GM10266 (cell line): ENCODE results near the gene RAPGEF3.

Experiments used
- DNase-seq: peaks from one replicate; pipeline ENCODE4 v3.0.0; 2012; ENCODE audit errors: extremely low spot score
- CTCF ChIP-seq: IDR thresholded peaks from 2 replicates; pipeline ENCODE4 v1.5.1; 2012; ENCODE audit warnings: mild to moderate bottlenecking, low read depth; ENCODE audit not compliant: control insufficient read depth, insufficient read depth; ENCODE audit errors: missing control alignments

The RAPGEF3 gene

GRCh38 chr12:47758834-47759690, at the start of gene RAPGEF3:
Gene RAPGEF3, minus strand, starts transcription at chr12:47758880. Its CDS starts 324 bp downstream, at chr12:47758556.
- peak; percentile 60 for TF ChIP-seq CTCF
- DNase-seq: peak; percentile 84

GRCh38 chr12:47808050-47808449, 49.4 kb upstream of the RAPGEF3 start:
- TF ChIP-seq CTCF: no peak
- DNase-seq: peak; percentile 73

- TF ChIP-seq CTCF: no peak
- DNase-seq: no peak
Observed at GRCh38 chr12:47807338-47807737, 48.7 kb upstream of the RAPGEF3 start.

GRCh38 chr12:47805417-47805816, 46.7 kb upstream of the RAPGEF3 start:
- no peak for TF ChIP-seq CTCF
- DNase-seq: no peak

GRCh38 chr12:47804171-47804570, 45.5 kb upstream of the RAPGEF3 start:
- no peak for TF ChIP-seq CTCF
- DNase-seq: no peak

GRCh38 chr12:47803191-47803875, 44.7 kb upstream of the RAPGEF3 start:
- TF ChIP-seq CTCF: no peak
- DNase-seq: no peak

GRCh38 chr12:47802312-47802711, 43.6 kb upstream of the RAPGEF3 start:
- TF ChIP-seq CTCF: peak; percentile 18
- no peak for DNase-seq
